ENCODE measurements around the gene OR2T4. TPM values are rescaled to one million over a fixed set of nuclear protein-coding genes. Genes with fewer than 3 reads are reported as not detected.

OR2T4 gene
- total RNA-seq: not detected in 2 replicates
- polyA plus RNA-seq: not detected in 2 replicates

- H3K4me1 ChIP-seq (ENCODE audit: insufficient read depth): no peaks in the 10 kb centered on the region
- 21% methylated on average over 3 of the region's 3 CpGs for WGBS (ENCODE audit: low lambda C conversion rate, missing lambda C conversion rate)
- no peak within 1 kb of the TSS for H3K4me3 ChIP-seq
- H3K9me3 ChIP-seq (ENCODE audit: low read depth): no peaks in the 10 kb centered on the region
- no peaks in the 10 kb centered on the region for H3K79me2 ChIP-seq
- no peaks in the 10 kb centered on the region for H3K27me3 ChIP-seq
- H3K36me3 ChIP-seq (replicated peaks; ENCODE audit: insufficient read depth, low read depth): no peaks in the 10 kb centered on the region
- H3K9me2 ChIP-seq (replicated peaks; ENCODE audit: insufficient read depth): no peaks in the 10 kb centered on the region
- no peak within 1 kb of the TSS for H3K4me2 ChIP-seq
- TF ChIP-seq EZH2phosphoT487 (IDR thresholded peaks at IDR 0.05; ENCODE audit: low read depth, severe bottlenecking, unreplicated experiment) (no peak), EZH2 (IDR thresholded peaks at IDR 0.05; ENCODE audit: borderline replicate concordance) (no peak), CTCF (IDR thresholded peaks at IDR 0.05; ENCODE audit: poor library complexity) (no peak)
- no peak for DNase-seq (ENCODE audit: low spot score)
- no peaks in the 10 kb centered on the region for H4K20me1 ChIP-seq (ENCODE audit: insufficient read depth, poor library complexity, severe bottlenecking)
- H3K27ac ChIP-seq: no peak within 1 kb of the TSS
- no peak within 1 kb of the TSS for H2AFZ ChIP-seq
Observed at GRCh38 chr1:248361121-248361715, at the start of gene OR2T4. Gene OR2T4 (plus strand): TSS chr1:248361665. CDS start chr1:248361665, 0 bp downstream.

- no peaks in the 10 kb centered on the region for H3K27me3 ChIP-seq
- no peaks in the 10 kb centered on the region for H3K79me2 ChIP-seq
- TF ChIP-seq CTCF (IDR thresholded peaks at IDR 0.05; ENCODE audit: poor library complexity): no peak
- TF ChIP-seq EZH2phosphoT487 (IDR thresholded peaks at IDR 0.05; ENCODE audit: low read depth, severe bottlenecking, unreplicated experiment): no peak
- TF ChIP-seq EZH2 (IDR thresholded peaks at IDR 0.05; ENCODE audit: borderline replicate concordance): no peak
- H2AFZ ChIP-seq: no peak overlapping the region
- H3K9me2 ChIP-seq (replicated peaks; ENCODE audit: insufficient read depth): no peaks in the 10 kb centered on the region
- no peak overlapping the region for H3K27ac ChIP-seq
- H3K9me3 ChIP-seq (ENCODE audit: low read depth): no peaks in the 10 kb centered on the region
- H3K4me1 ChIP-seq (ENCODE audit: insufficient read depth): no peaks in the 10 kb centered on the region
- 70% methylated on average over 11 of the region's 11 CpGs for WGBS (ENCODE audit: low lambda C conversion rate, missing lambda C conversion rate)
- H3K4me2 ChIP-seq: no peak overlapping the region
- no peaks in the 10 kb centered on the region for H3K36me3 ChIP-seq (replicated peaks; ENCODE audit: insufficient read depth, low read depth)
- H3K4me3 ChIP-seq: no peak overlapping the region
- H4K20me1 ChIP-seq (ENCODE audit: insufficient read depth, poor library complexity, severe bottlenecking): no peaks in the 10 kb centered on the region
- DNase-seq (ENCODE audit: low spot score): no peak
Observed at GRCh38 chr1:248316796-248317195, 44.7 kb upstream of the OR2T4 start.

GRCh38 chr1:248324468-248324867 lies 37.0 kb upstream of the OR2T4 start, which contains the start of gene OR2M7:
Gene OR2M7 (minus strand): TSS chr1:248324568. CDS start chr1:248324568, 0 bp downstream.
- Histone ChIP-seq H3K79me2 (no peaks in the 10 kb centered on the region), H2AFZ (no peak within 1 kb of the TSS), H3K4me2 (no peak within 1 kb of the TSS), H3K4me1 (ENCODE audit: insufficient read depth) (no peaks in the 10 kb centered on the region), H3K9me3 (ENCODE audit: low read depth) (no peaks in the 10 kb centered on the region), H3K27me3 (no peaks in the 10 kb centered on the region), H3K4me3 (no peak within 1 kb of the TSS), H4K20me1 (ENCODE audit: insufficient read depth, poor library complexity, severe bottlenecking) (no peaks in the 10 kb centered on the region), H3K9me2 (replicated peaks; ENCODE audit: insufficient read depth) (no peaks in the 10 kb centered on the region), H3K36me3 (replicated peaks; ENCODE audit: insufficient read depth, low read depth) (no peaks in the 10 kb centered on the region), H3K27ac (no peak within 1 kb of the TSS)
- TF ChIP-seq CTCF (IDR thresholded peaks at IDR 0.05; ENCODE audit: poor library complexity): no peak
- no peak for TF ChIP-seq EZH2 (IDR thresholded peaks at IDR 0.05; ENCODE audit: borderline replicate concordance)
- TF ChIP-seq EZH2phosphoT487 (IDR thresholded peaks at IDR 0.05; ENCODE audit: low read depth, severe bottlenecking, unreplicated experiment): no peak
- 70% methylated on average over 1 of the region's 1 CpG for WGBS (ENCODE audit: low lambda C conversion rate, missing lambda C conversion rate)
- no peak for DNase-seq (ENCODE audit: low spot score)

All from hepatocyte (in vitro differentiated cells).